Measurements from ENCODE around the gene PNPLA5. TPM values are rescaled to one million over a fixed set of nuclear protein-coding genes. Genes with fewer than 3 reads are reported as not detected.

PNPLA5 gene
- total and polyA plus RNA-seq, 9 of the 15 experiments (the other 6 are each of a cell fraction or from before 2014, with no cell fraction given), result not detected

GRCh38 chr22:43857367-43857766, 34.4 kb downstream of the PNPLA5 start (continued):
- TF ChIP-seq HNRNPUL1 (IDR thresholded peaks at IDR 0.05; ENCODE audit: low read length) (no peak), ZNF316 (IDR thresholded peaks at IDR 0.05) (no peak), EHMT2 (IDR thresholded peaks at IDR 0.05) (no peak), ZFP91 (CRISPR knock-in tag; IDR thresholded peaks at IDR 0.05) (no peak), MCM5 (IDR thresholded peaks at IDR 0.05; ENCODE audit: low read depth) (no peak), GABPA (tag; conservative IDR thresholded peaks at IDR 0.05; ENCODE audit: low read depth) (no peak), ZHX1 (conservative IDR thresholded peaks at IDR 0.05; ENCODE audit: low read length) (no peak), ZNF282 (CRISPR knock-in tag; IDR thresholded peaks at IDR 0.05) (no peak), IRF9 (tag; IDR thresholded peaks at IDR 0.05) (no peak), NCOA4 (IDR thresholded peaks at IDR 0.05; ENCODE audit: partially characterized antibody) (no peak), RBM14 (IDR thresholded peaks at IDR 0.05; ENCODE audit: borderline replicate concordance, insufficient read depth, low read depth, low read length) (no peak), ZNF518B (CRISPR knock-in tag; IDR thresholded peaks at IDR 0.05) (no peak)
- TF ChIP-seq, protein P1, sequence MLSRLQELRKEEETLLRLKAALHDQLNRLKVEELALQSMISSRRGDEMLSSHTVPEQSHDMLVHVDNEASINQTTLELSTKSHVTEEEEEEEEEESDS (CRISPR knock-in tag; IDR thresholded peaks at IDR 0.05), result no peak
- TF ChIP-seq, protein P2, sequence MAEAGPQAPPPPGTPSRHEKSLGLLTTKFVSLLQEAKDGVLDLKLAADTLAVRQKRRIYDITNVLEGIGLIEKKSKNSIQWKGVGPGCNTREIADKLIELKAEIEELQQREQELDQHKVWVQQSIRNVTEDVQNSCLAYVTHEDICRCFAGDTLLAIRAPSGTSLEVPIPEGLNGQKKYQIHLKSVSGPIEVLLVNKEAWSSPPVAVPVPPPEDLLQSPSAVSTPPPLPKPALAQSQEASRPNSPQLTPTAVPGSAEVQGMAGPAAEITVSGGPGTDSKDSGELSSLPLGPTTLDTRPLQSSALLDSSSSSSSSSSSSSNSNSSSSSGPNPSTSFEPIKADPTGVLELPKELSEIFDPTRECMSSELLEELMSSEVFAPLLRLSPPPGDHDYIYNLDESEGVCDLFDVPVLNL (CRISPR knock-in tag; IDR thresholded peaks at IDR 0.05; ENCODE audit: low read depth), result no peak
